SK-N-SH treated with all-trans-retinoic acid at 6 μM for 48 hours (cell line): ENCODE results near the gene CD63.

Source experiments
- ATAC-seq: fragments of 200-7000 bp; cut with Tn5 transposase; 3 replicates; pipeline ENCODE4 v1.9.1; 2020; ENCODE audit warnings: mild to moderate bottlenecking, moderate library complexity
- ARNTL ChIP-seq: fragments of 450-650 bp; formaldehyde crosslinking; IDR thresholded peaks from 2 replicates; pipeline ENCODE4 v1.5.0; 2020; ENCODE audit warnings: low read depth, mild to moderate bottlenecking, moderate library complexity, borderline replicate concordance
- BACH2 ChIP-seq: fragments of 250-450 bp; sonication (Bioruptor Pico); IDR thresholded peaks from 2 replicates; pipeline ENCODE4 v1.9.0; 2021; ENCODE audit warnings: mild to moderate bottlenecking, borderline replicate concordance
- CREB5 ChIP-seq: fragments of 250-450 bp; sonication (Bioruptor Pico); IDR thresholded peaks from 2 replicates; pipeline ENCODE4 v1.5.1; 2020; ENCODE audit warnings: low read depth, mild to moderate bottlenecking, moderate library complexity
- CSRNP3 ChIP-seq: fragments of 250-450 bp; sonication (Bioruptor Pico); IDR thresholded peaks from 2 replicates; pipeline ENCODE4 v1.5.1; 2021; ENCODE audit warnings: mild to moderate bottlenecking, moderate library complexity
- ESRRG ChIP-seq: fragments of 250-450 bp; sonication (Bioruptor Pico); IDR thresholded peaks from 2 replicates; pipeline ENCODE4 v1.6.1; 2021; ENCODE audit warnings: mild to moderate bottlenecking
- GLIS3 ChIP-seq: fragments of 250-450 bp; sonication (Bioruptor Pico); IDR thresholded peaks from 2 replicates; pipeline ENCODE4 v1.5.0; 2020; ENCODE audit warnings: mild to moderate bottlenecking, moderate library complexity
- ISL1 ChIP-seq: fragments of 250-450 bp; sonication (Bioruptor Pico); IDR thresholded peaks from 2 replicates; pipeline ENCODE4 v2.1.2; 2022; ENCODE audit warnings: mild to moderate bottlenecking, moderate library complexity
- OSR1 ChIP-seq: fragments of 250-450 bp; sonication (Bioruptor Pico); IDR thresholded peaks from 2 replicates; pipeline ENCODE4 v1.8.0; 2022; ENCODE audit warnings: moderate library complexity, mild to moderate bottlenecking, inconsistent platforms
- PATZ1 ChIP-seq: fragments of 250-450 bp; sonication (Bioruptor Pico); IDR thresholded peaks from 2 replicates; pipeline ENCODE4 v1.8.0; 2020; ENCODE audit warnings: mild to moderate bottlenecking, moderate library complexity, borderline replicate concordance
- POU6F1 ChIP-seq: fragments of 250-450 bp; sonication (Bioruptor Pico); IDR thresholded peaks from 2 replicates; pipeline ENCODE4 v1.8.0; 2021; ENCODE audit warnings: low read depth, mild to moderate bottlenecking, moderate library complexity, borderline replicate concordance
- RARB ChIP-seq: fragments of 250-450 bp; sonication (Bioruptor Pico); IDR thresholded peaks from 2 replicates; pipeline ENCODE4 v1.8.0; 2021; ENCODE audit warnings: mild to moderate bottlenecking, moderate library complexity
- SNAI2 ChIP-seq: fragments of 250-450 bp; sonication (Bioruptor Pico); IDR thresholded peaks from 2 replicates; pipeline ENCODE4 v1.5.0; 2020; ENCODE audit warnings: mild to moderate bottlenecking, moderate library complexity
- TCF4 ChIP-seq: fragments of 250-450 bp; sonication (Bioruptor Pico); IDR thresholded peaks from 2 replicates; pipeline ENCODE4 v1.8.0; 2021; ENCODE audit warnings: mild to moderate bottlenecking, moderate library complexity, borderline replicate concordance
- TOX ChIP-seq: fragments of 250-450 bp; sonication (Bioruptor Pico); IDR thresholded peaks from 2 replicates; pipeline ENCODE4 v1.8.0; 2021; ENCODE audit warnings: mild to moderate bottlenecking, moderate library complexity, borderline replicate concordance
- ZC3H10 ChIP-seq: fragments of 250-450 bp; sonication (Bioruptor Pico); IDR thresholded peaks from 2 replicates; pipeline ENCODE4 v1.5.1; 2021; ENCODE audit warnings: mild to moderate bottlenecking, moderate library complexity
- ZFP3 ChIP-seq: fragments of 250-450 bp; sonication (Bioruptor Pico); IDR thresholded peaks from 2 replicates; pipeline ENCODE4 v1.5.0; 2020; ENCODE audit warnings: mild to moderate bottlenecking, moderate library complexity
- ZNF565 ChIP-seq: fragments of 450-650 bp; formaldehyde crosslinking; conservative IDR thresholded peaks from 2 replicates; pipeline ENCODE4 v1.5.0; 2020; ENCODE audit warnings: low read depth, mild to moderate bottlenecking, moderate library complexity
- ZNF70 ChIP-seq: fragments of 450-650 bp; formaldehyde crosslinking; IDR thresholded peaks from 2 replicates; pipeline ENCODE4 v1.5.0; 2020; ENCODE audit warnings: mild to moderate bottlenecking, moderate library complexity
- ZNF8 ChIP-seq: fragments of 450-650 bp; formaldehyde crosslinking; IDR thresholded peaks from 2 replicates; pipeline ENCODE4 v1.5.0; 2020; ENCODE audit warnings: mild to moderate bottlenecking, moderate library complexity

Gene CD63

GRCh38 chr12:55693323-55694187 lies 35.3 kb downstream of the CD63 start:
- no peak for ATAC-seq
- no peak for TF ChIP-seq BACH2 (CRISPR knock-in tag)
- TF ChIP-seq ZFP3 (CRISPR knock-in tag), result no peak
- TF ChIP-seq ESRRG (CRISPR knock-in tag), result no peak
- TF ChIP-seq ZNF565 (CRISPR knock-in tag), result no peak
- TF ChIP-seq PATZ1 (CRISPR knock-in tag), result no peak
- TF ChIP-seq POU6F1 (CRISPR knock-in tag), result no peak
- TF ChIP-seq SNAI2, result no peak
- TF ChIP-seq OSR1, result no peak
- no peak for TF ChIP-seq ISL1 (CRISPR knock-in tag)
- TF ChIP-seq ZNF70, result no peak
- TF ChIP-seq, all 23 proteins: peak for 0

GRCh38 chr12:55692631-55693322 lies 36.0 kb downstream of the CD63 start:
- ATAC-seq, result no peak
- TF ChIP-seq POU6F1 (CRISPR knock-in tag) (no peak), TOX (no peak), CSRNP3 (CRISPR knock-in tag) (no peak), PATZ1 (CRISPR knock-in tag) (no peak), GLIS3 (no peak), ZC3H10 (CRISPR knock-in tag) (no peak), ARNTL (no peak), ZNF565 (CRISPR knock-in tag) (no peak), ISL1 (CRISPR knock-in tag) (no peak), BACH2 (CRISPR knock-in tag) (no peak), ZNF8 (no peak)

GRCh38 chr12:55688716-55689655 lies 39.8 kb downstream of the CD63 start:
- no peak for TF ChIP-seq ISL1 (CRISPR knock-in tag)
- TF ChIP-seq TCF4 (CRISPR knock-in tag), result no peak
- TF ChIP-seq SNAI2, result no peak
- no peak for TF ChIP-seq ZNF8
- TF ChIP-seq RARB (CRISPR knock-in tag), result no peak
- TF ChIP-seq ESRRG (CRISPR knock-in tag), result no peak
- no peak for TF ChIP-seq CREB5 (CRISPR knock-in tag)
- no peak for TF ChIP-seq OSR1
- TF ChIP-seq BACH2 (CRISPR knock-in tag), result no peak

More at GRCh38 chr12:55688716-55689655, 39.8 kb downstream of the CD63 start:
- ATAC-seq, result no peak
